ELF-1 (cell line): ENCODE results near the gene MYCBPAP.

Experiments used
- DNase-seq: peaks from one replicate; pipeline ENCODE4 v3.0.0-alpha.2; 2016; ENCODE audit warnings: low read depth, low spot score

MYCBPAP gene

GRCh38 chr17:50517504-50518383 lies 9.5 kb downstream of the MYCBPAP start:
- no peak for DNase-seq

- DNase-seq = no peak
Measured at GRCh38 chr17:50518384-50519023, 10.3 kb downstream of the MYCBPAP start.

GRCh38 chr17:50519141-50519834 lies 11.0 kb downstream of the MYCBPAP start:
- no peak for DNase-seq

GRCh38 chr17:50520483-50520882 lies 12.2 kb downstream of the MYCBPAP start:
- DNase-seq = no peak

- DNase-seq = no peak
Measured at GRCh38 chr17:50521514-50521913, 13.3 kb downstream of the MYCBPAP start.

- DNase-seq = no peak
Measured at GRCh38 chr17:50522766-50523165, 14.5 kb downstream of the MYCBPAP start.

GRCh38 chr17:50523208-50523607 lies 15.0 kb downstream of the MYCBPAP start:
- peak; percentile 83 for DNase-seq

GRCh38 chr17:50524838-50525237 lies 16.6 kb downstream of the MYCBPAP start:
- no peak for DNase-seq

- no peak for DNase-seq
Measured at GRCh38 chr17:50527155-50527762, 19.0 kb downstream of the MYCBPAP start.

GRCh38 chr17:50527949-50528474 lies 19.8 kb downstream of the MYCBPAP start:
- no peak for DNase-seq

- no peak for DNase-seq
Measured at GRCh38 chr17:50529849-50530248, 21.6 kb downstream of the MYCBPAP start.

- no peak for DNase-seq
Measured at GRCh38 chr17:50531428-50532025, 23.3 kb downstream of the MYCBPAP start.

GRCh38 chr17:50532452-50533024 lies 24.3 kb downstream of the MYCBPAP start, which contains the start of gene EPN3:
Gene EPN3, plus strand, starts transcription at chr17:50532735. Its CDS starts 3,822 bp downstream, at chr17:50536557.
- peak; percentile 74 for DNase-seq

- no peak for DNase-seq
Measured at GRCh38 chr17:50533185-50533584, 24.9 kb downstream of the MYCBPAP start.

- no peak for DNase-seq
Measured at GRCh38 chr17:50533720-50534148, 25.5 kb downstream of the MYCBPAP start.

- DNase-seq = peak; percentile 70
Measured at GRCh38 chr17:50534222-50534978, 26.2 kb downstream of the MYCBPAP start.

- DNase-seq = no peak
Measured at GRCh38 chr17:50534979-50535326, 26.7 kb downstream of the MYCBPAP start.

- DNase-seq = no peak
Measured at GRCh38 chr17:50535407-50535806, 27.2 kb downstream of the MYCBPAP start.

GRCh38 chr17:50536683-50537646 lies 28.7 kb downstream of the MYCBPAP start:
- DNase-seq = no peak
